HFF-Myc (cell line): ENCODE results near the gene SRRM4.
"Not testable (repeated sequence)": the region's sequence is repeated elsewhere in the genome, so short reads cannot be mapped to it uniquely, and the experiment has no call there.

Source experiments
- DNase-seq: peaks from one replicate; pipeline ENCODE4 v3.0.0-alpha.2; 2011; ENCODE audit warnings: low read depth; ENCODE audit errors: extremely low read depth
- H3K4me3 ChIP-seq: replicated peaks from 2 replicates; pipeline ENCODE4 v1.5.1; 2011; ENCODE audit warnings: low read depth, mild to moderate bottlenecking, control low read depth, low read length
- CTCF ChIP-seq: IDR thresholded peaks from 2 replicates; pipeline ENCODE4 v1.5.1; 2012; ENCODE audit warnings: mild to moderate bottlenecking, low read depth, low read length, control low read depth; ENCODE audit errors: missing control alignments

SRRM4 gene

GRCh38 chr12:119019166-119019565 lies 37.8 kb downstream of the SRRM4 start:
- DNase-seq: no peak
- no peak for TF ChIP-seq CTCF
- H3K4me3 ChIP-seq: no peak overlapping the region

GRCh38 chr12:119020406-119021360 lies 39.3 kb downstream of the SRRM4 start:
- peak; percentile 37 for TF ChIP-seq CTCF
- no peak for DNase-seq
- no peak overlapping the region for H3K4me3 ChIP-seq

GRCh38 chr12:119024356-119024755 lies 43.0 kb downstream of the SRRM4 start:
- DNase-seq: no peak
- H3K4me3 ChIP-seq: no peak overlapping the region
- TF ChIP-seq CTCF: no peak

GRCh38 chr12:119025786-119026185 lies 44.4 kb downstream of the SRRM4 start:
- no peak for DNase-seq
- no peak for TF ChIP-seq CTCF

GRCh38 chr12:119033332-119033731 lies 52.0 kb downstream of the SRRM4 start:
- not testable (repeated sequence) for H3K4me3 ChIP-seq

More at GRCh38 chr12:119025786-119026185, 44.4 kb downstream of the SRRM4 start:
- no peak overlapping the region for H3K4me3 ChIP-seq

GRCh38 chr12:119036878-119037825 lies 55.8 kb downstream of the SRRM4 start:
- H3K4me3 ChIP-seq: no peak overlapping the region
- peak; percentile 40 for TF ChIP-seq CTCF
- DNase-seq: no peak

More at GRCh38 chr12:119033332-119033731, 52.0 kb downstream of the SRRM4 start:
- DNase-seq: not testable (repeated sequence)

- no peak for TF ChIP-seq CTCF
- no peak overlapping the region for H3K4me3 ChIP-seq
- no peak for DNase-seq
Measured at GRCh38 chr12:119044094-119044493, 62.8 kb downstream of the SRRM4 start.
